Measurements from ENCODE around the gene MS4A12.
"Not testable (repeated sequence)": the region's sequence is repeated elsewhere in the genome, so short reads cannot be mapped to it uniquely, and the experiment has no call there.

MS4A12 gene, protein sequence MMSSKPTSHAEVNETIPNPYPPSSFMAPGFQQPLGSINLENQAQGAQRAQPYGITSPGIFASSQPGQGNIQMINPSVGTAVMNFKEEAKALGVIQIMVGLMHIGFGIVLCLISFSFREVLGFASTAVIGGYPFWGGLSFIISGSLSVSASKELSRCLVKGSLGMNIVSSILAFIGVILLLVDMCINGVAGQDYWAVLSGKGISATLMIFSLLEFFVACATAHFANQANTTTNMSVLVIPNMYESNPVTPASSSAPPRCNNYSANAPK

DNA sequence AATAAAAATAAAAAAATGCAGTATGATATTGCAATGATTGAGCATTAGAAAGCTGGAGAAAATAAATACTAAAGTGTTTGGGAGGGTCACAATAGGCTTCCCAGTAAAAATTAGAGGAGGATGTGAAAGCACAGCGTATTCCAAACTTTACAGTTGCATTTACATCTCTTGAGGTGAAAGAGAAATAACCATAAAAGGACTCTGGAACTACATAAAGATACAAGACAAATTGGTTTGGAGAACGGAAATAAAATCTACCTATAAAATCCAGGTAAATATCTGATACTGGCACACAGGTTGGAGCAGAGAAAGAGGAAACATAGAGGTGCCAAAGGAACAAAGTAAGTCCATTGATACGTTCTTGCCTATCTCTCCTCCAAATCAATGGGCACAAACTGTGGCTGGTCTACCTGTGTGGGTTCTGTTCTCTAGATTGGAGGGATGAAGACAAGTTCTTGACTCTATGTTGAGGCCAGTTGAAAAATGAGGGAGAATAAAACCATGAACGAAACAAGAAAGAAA, at the start of gene MS4A12:
Gene MS4A12, plus strand, starts transcription at position 291 of the 522 bp plus-strand sequence. CDS start 4,541 bp downstream, outside the sequence.
- H3K36me3 ChIP-seq (ENCODE audit: control insufficient read depth in 5 of 5, insufficient read depth in 5 of 5, low read length in 5 of 5): no peaks in the 10 kb centered on the region
- H3K4me3 ChIP-seq (ENCODE audit: low read depth in 1 of 5, low read length in 5 of 5): no peak within 1 kb of the TSS
- no peaks in the 10 kb centered on the region for H3K9me3 ChIP-seq (ENCODE audit: control insufficient read depth in 5 of 5, low read length in 5 of 5)
- no peak within 1 kb of the TSS for H3K9ac ChIP-seq (ENCODE audit: low read length in 5 of 5)
- H3K27ac ChIP-seq (ENCODE audit: low read depth, low read length): no peak within 1 kb of the TSS
- H3K4me1 ChIP-seq (ENCODE audit: control insufficient read depth in 5 of 5, insufficient read depth in 5 of 5, low read length in 5 of 5): no peaks in the 10 kb centered on the region
- H3K27me3 ChIP-seq (ENCODE audit: control insufficient read depth in 5 of 5, insufficient read depth in 4 of 5, low read length in 5 of 5): no peaks in the 10 kb centered on the region

DNA sequence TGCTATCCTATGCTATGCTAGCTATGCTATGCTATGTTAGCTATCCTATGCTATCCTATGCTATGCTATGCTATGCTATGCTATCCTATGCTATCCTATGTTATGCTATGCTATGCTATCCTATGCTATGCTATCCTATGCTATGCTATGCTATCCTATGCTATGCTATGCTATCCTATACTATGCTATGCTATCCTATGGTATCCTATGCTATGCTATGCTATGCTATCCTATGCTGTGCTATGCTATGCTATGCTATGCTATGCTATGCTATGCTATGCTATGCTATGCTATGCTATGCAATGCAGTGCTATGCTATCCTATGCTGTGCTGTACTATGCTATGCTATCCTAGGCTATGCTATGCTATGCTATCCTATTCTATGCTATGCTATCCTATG, 45.5 kb upstream of the MS4A12 start:
- Histone ChIP-seq H3K9ac (ENCODE audit: low read length in 5 of 5) (no peak overlapping the region), H3K27ac (ENCODE audit: low read depth, low read length) (no peak overlapping the region), H3K4me3 (ENCODE audit: low read depth in 1 of 5, low read length in 5 of 5) (peak overlapping the region in 1 of 5 donors; percentile 2), H3K4me1 (ENCODE audit: control insufficient read depth in 5 of 5, insufficient read depth in 5 of 5, low read length in 5 of 5) (peaks cover 0 to 5% (median 0%) of the 10 kb centered on the region in 5 donors), H3K36me3 (ENCODE audit: control insufficient read depth in 5 of 5, insufficient read depth in 5 of 5, low read length in 5 of 5) (no peaks in the 10 kb centered on the region), H3K27me3 (ENCODE audit: control insufficient read depth in 5 of 5, insufficient read depth in 4 of 5, low read length in 5 of 5) (no peaks in the 10 kb centered on the region), H3K9me3 (ENCODE audit: control insufficient read depth in 5 of 5, low read length in 5 of 5) (no peaks in the 10 kb centered on the region)

DNA sequence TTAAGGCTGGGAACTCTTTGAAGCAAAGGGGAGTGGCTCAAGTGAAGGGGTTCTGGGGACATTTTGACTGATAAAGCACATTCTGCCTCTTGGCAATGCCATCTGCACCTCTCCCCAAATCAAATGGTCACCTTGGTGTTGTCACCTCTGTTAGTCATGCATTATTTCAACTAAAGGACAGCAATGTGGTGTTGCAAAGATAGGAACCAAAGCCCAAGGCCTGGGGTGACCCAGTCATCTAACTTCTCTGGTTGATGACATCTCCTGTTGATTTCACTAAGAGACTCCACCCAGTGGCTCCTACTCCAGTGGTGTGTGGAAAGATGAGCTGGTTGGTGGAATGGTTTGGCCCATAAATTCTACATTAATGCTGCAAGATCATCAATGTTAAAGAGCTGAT, 44.7 kb upstream of the MS4A12 start:
- Histone ChIP-seq H3K4me3 (ENCODE audit: low read depth in 1 of 5, low read length in 5 of 5) (no peak overlapping the region), H3K9me3 (ENCODE audit: control insufficient read depth in 5 of 5, low read length in 5 of 5) (no peaks in the 10 kb centered on the region), H3K27ac (ENCODE audit: low read depth, low read length) (no peak overlapping the region), H3K27me3 (ENCODE audit: control insufficient read depth in 5 of 5, insufficient read depth in 4 of 5, low read length in 5 of 5) (no peaks in the 10 kb centered on the region), H3K4me1 (ENCODE audit: control insufficient read depth in 5 of 5, insufficient read depth in 5 of 5, low read length in 5 of 5) (peaks cover 0 to 5% (median 0%) of the 10 kb centered on the region in 5 donors), H3K36me3 (ENCODE audit: control insufficient read depth in 5 of 5, insufficient read depth in 5 of 5, low read length in 5 of 5) (no peaks in the 10 kb centered on the region), H3K9ac (ENCODE audit: low read length in 5 of 5) (no peak overlapping the region)

DNA sequence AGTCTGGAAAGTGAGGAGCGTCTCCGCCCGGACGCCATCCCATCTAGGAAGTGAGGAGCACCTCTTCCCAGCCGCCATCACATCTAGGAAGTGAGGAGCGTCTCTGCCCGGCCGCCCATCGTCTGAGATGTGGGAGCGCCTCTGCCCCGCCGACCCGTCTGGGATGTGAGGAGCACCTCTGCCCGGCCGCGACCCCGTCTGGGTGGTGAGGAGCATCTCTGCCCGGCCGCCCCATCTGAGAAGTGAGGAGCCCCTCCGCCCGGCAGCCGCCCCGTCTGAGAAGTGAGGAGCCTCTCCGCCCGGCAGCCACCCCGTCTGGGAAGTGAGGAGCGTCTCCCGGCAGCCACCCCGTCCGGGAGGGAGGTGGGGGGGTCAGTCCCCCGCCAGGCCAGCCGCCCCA, 41.4 kb upstream of the MS4A12 start:
- not testable (repeated sequence) for H3K9me3 ChIP-seq (ENCODE audit: control insufficient read depth in 5 of 5, low read length in 5 of 5); H3K27me3 ChIP-seq (ENCODE audit: control insufficient read depth in 5 of 5, insufficient read depth in 4 of 5, low read length in 5 of 5); H3K36me3 ChIP-seq (ENCODE audit: control insufficient read depth in 5 of 5, insufficient read depth in 5 of 5, low read length in 5 of 5); H3K4me3 ChIP-seq (ENCODE audit: low read depth in 1 of 5, low read length in 5 of 5); H3K27ac ChIP-seq (ENCODE audit: low read depth, low read length); H3K4me1 ChIP-seq (ENCODE audit: control insufficient read depth in 5 of 5, insufficient read depth in 5 of 5, low read length in 5 of 5); H3K9ac ChIP-seq (ENCODE audit: low read length in 5 of 5)

DNA sequence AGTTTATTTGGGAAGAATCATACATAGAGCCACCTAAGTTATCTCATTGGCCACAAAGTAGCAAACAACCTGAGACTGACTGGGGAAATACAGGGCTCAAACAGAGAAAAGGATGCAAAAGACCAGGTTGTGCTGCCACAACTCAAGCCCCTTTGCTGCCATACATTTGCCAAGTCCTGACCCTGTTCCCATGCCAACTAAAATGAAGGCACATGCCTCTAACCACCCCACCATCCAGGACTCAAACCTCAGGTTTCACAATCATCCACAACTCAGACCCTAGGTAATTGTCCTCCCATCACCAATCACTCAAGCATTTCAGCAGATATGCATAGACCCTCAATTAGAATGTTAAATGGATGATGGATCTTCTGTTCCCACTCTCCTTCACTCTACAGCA, 38.4 kb upstream of the MS4A12 start:
- Histone ChIP-seq H3K4me1 (ENCODE audit: control insufficient read depth in 5 of 5, insufficient read depth in 5 of 5, low read length in 5 of 5) (no peaks in the 10 kb centered on the region), H3K36me3 (ENCODE audit: control insufficient read depth in 5 of 5, insufficient read depth in 5 of 5, low read length in 5 of 5) (no peaks in the 10 kb centered on the region), H3K27ac (ENCODE audit: low read depth, low read length) (no peak overlapping the region), H3K27me3 (ENCODE audit: control insufficient read depth in 5 of 5, insufficient read depth in 4 of 5, low read length in 5 of 5) (peaks cover 0 to 3% (median 0%) of the 10 kb centered on the region in 5 donors), H3K9me3 (ENCODE audit: control insufficient read depth in 5 of 5, low read length in 5 of 5) (no peaks in the 10 kb centered on the region), H3K4me3 (ENCODE audit: low read depth in 1 of 5, low read length in 5 of 5) (no peak overlapping the region), H3K9ac (ENCODE audit: low read length in 5 of 5) (no peak overlapping the region)

DNA sequence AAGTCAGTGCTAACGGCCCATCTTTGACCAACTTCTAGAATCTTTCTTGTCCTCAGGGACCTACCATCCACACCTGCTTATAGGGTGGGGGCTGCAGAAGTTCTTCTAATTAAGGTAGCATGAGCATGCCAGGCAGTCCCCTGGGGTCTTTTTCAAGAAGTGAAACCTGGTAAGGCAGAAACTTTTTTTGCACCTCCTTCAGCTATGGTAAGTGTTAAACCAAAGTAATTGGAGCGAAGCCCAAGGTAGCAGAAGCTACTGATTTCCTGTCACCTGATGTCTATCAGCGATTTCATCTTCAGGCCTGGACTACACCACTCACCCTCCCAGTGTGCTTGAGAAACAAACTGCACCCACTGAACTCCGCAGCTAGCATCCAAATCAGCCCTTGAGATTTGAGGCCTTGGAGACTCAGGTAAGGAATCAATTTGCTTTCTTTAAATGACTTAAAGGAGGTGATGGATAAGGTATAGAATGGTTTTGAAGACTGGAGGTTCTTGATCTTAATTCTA, 37.0 kb upstream of the MS4A12 start, which contains the start of gene MS4A1:
Gene MS4A1, plus strand, starts transcription at position 317 of the 512 bp plus-strand sequence. CDS start 6,528 bp downstream, outside the sequence.
- no peaks in the 10 kb centered on the region for H3K36me3 ChIP-seq (ENCODE audit: control insufficient read depth in 5 of 5, insufficient read depth in 5 of 5, low read length in 5 of 5)
- no peak within 1 kb of the TSS for H3K27ac ChIP-seq (ENCODE audit: low read depth, low read length)
- peaks cover 0 to 3% (median 0%) of the 10 kb centered on the region in 5 donors for H3K27me3 ChIP-seq (ENCODE audit: control insufficient read depth in 5 of 5, insufficient read depth in 4 of 5, low read length in 5 of 5)
- H3K9ac ChIP-seq (ENCODE audit: low read length in 5 of 5): no peak within 1 kb of the TSS
- H3K4me3 ChIP-seq (ENCODE audit: low read depth in 1 of 5, low read length in 5 of 5): no peak within 1 kb of the TSS
- no peaks in the 10 kb centered on the region for H3K9me3 ChIP-seq (ENCODE audit: control insufficient read depth in 5 of 5, low read length in 5 of 5)
- H3K4me1 ChIP-seq (ENCODE audit: control insufficient read depth in 5 of 5, insufficient read depth in 5 of 5, low read length in 5 of 5): no peaks in the 10 kb centered on the region

DNA sequence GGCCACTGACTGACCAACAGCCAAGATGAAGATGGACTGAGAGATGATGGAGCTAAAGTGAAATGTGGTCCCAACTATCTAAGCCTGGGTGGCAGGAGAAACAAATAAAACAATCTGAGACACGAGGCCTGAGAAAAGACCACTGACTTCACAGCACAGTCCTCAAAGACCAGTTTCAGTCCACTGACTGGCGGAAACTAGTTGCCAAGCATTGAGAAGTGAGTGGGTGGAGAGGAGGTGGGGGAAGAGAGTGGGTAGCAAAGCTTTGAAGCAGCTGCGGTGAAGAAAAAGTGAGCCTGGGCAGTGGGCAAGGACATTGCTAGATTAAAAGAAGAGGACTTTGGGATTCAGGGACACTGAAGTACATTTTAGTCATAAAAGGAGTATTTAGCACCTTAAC, 35.0 kb upstream of the MS4A12 start:
- H3K4me3 ChIP-seq (ENCODE audit: low read depth in 1 of 5, low read length in 5 of 5): no peak overlapping the region
- no peaks in the 10 kb centered on the region for H3K4me1 ChIP-seq (ENCODE audit: control insufficient read depth in 5 of 5, insufficient read depth in 5 of 5, low read length in 5 of 5)
- no peaks in the 10 kb centered on the region for H3K36me3 ChIP-seq (ENCODE audit: control insufficient read depth in 5 of 5, insufficient read depth in 5 of 5, low read length in 5 of 5)
- H3K9ac ChIP-seq (ENCODE audit: low read length in 5 of 5): no peak overlapping the region
- peaks cover 0 to 3% (median 0%) of the 10 kb centered on the region in 5 donors for H3K27me3 ChIP-seq (ENCODE audit: control insufficient read depth in 5 of 5, insufficient read depth in 4 of 5, low read length in 5 of 5)
- no peak overlapping the region for H3K27ac ChIP-seq (ENCODE audit: low read depth, low read length)
- no peaks in the 10 kb centered on the region for H3K9me3 ChIP-seq (ENCODE audit: control insufficient read depth in 5 of 5, low read length in 5 of 5)

DNA sequence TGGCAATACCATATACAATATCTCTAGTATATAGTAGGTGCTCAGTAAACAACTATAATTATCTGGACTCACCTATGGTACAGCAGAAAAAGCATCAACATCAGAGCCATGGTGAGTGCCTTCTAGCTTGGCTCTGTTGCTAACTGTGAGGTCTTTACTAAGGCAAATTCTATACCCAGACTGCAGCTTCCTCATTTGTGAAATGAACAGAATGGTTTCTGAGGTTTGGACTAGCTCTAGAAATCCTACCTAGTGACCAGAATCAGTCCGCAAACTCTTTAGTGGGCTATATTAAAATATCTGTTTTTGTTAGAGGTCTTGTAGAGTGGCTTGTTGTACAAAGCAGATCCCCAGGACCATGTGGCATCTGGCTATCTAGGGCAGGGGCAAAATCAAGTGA, 33.2 kb upstream of the MS4A12 start:
- Histone ChIP-seq H3K9ac (ENCODE audit: low read length in 5 of 5) (no peak overlapping the region), H3K9me3 (ENCODE audit: control insufficient read depth in 5 of 5, low read length in 5 of 5) (no peaks in the 10 kb centered on the region), H3K4me1 (ENCODE audit: control insufficient read depth in 5 of 5, insufficient read depth in 5 of 5, low read length in 5 of 5) (no peaks in the 10 kb centered on the region), H3K27me3 (ENCODE audit: control insufficient read depth in 5 of 5, insufficient read depth in 4 of 5, low read length in 5 of 5) (peaks cover 0 to 3% (median 0%) of the 10 kb centered on the region in 5 donors), H3K27ac (ENCODE audit: low read depth, low read length) (no peak overlapping the region), H3K36me3 (ENCODE audit: control insufficient read depth in 5 of 5, insufficient read depth in 5 of 5, low read length in 5 of 5) (no peaks in the 10 kb centered on the region), H3K4me3 (ENCODE audit: low read depth in 1 of 5, low read length in 5 of 5) (no peak overlapping the region)

DNA sequence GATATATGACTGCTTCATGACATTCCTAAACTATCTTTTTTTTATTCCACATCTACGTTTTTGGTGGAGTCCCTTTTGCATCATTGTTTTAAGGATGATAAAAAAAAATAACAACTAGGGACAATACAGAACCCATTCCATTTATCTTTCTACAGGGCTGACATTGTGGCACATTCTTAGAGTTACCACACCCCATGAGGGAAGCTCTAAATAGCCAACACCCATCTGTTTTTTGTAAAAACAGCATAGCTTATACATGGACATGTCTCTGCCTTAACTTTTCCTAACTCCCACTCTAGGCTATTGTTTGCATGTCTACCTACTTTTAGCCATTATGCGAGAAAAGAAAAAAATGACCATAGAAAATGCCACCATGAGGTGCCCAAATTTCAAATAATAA, 23.7 kb upstream of the MS4A12 start:
- H3K27me3 ChIP-seq (ENCODE audit: control insufficient read depth in 5 of 5, insufficient read depth in 4 of 5, low read length in 5 of 5): no peaks in the 10 kb centered on the region
- H3K4me3 ChIP-seq (ENCODE audit: low read depth in 1 of 5, low read length in 5 of 5): no peak overlapping the region
- H3K4me1 ChIP-seq (ENCODE audit: control insufficient read depth in 5 of 5, insufficient read depth in 5 of 5, low read length in 5 of 5): peaks cover 0 to 5% (median 0%) of the 10 kb centered on the region in 5 donors
- H3K36me3 ChIP-seq (ENCODE audit: control insufficient read depth in 5 of 5, insufficient read depth in 5 of 5, low read length in 5 of 5): no peaks in the 10 kb centered on the region
- no peak overlapping the region for H3K27ac ChIP-seq (ENCODE audit: low read depth, low read length)
- no peaks in the 10 kb centered on the region for H3K9me3 ChIP-seq (ENCODE audit: control insufficient read depth in 5 of 5, low read length in 5 of 5)
- no peak overlapping the region for H3K9ac ChIP-seq (ENCODE audit: low read length in 5 of 5)

DNA sequence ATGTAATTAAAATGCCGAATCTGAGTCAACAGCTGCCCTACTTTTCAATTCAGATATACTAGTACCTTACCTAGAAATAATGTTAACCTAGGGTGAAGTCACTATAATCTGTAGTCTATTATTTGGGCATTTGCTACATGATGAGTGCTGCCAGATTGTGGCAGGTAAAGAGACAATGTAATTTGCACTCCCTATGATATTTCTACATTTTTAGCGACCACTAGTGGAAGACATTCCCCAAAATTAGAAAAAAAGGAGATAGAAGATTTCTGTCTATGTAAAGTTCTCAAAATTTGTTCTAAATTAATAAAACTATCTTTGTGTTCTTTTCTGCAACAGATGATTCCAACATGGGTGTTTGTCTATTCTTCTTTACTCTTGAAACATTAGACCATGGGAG, 22.9 kb upstream of the MS4A12 start:
- Histone ChIP-seq H3K27me3 (ENCODE audit: control insufficient read depth in 5 of 5, insufficient read depth in 4 of 5, low read length in 5 of 5) (no peaks in the 10 kb centered on the region), H3K27ac (ENCODE audit: low read depth, low read length) (no peak overlapping the region), H3K4me3 (ENCODE audit: low read depth in 1 of 5, low read length in 5 of 5) (no peak overlapping the region), H3K36me3 (ENCODE audit: control insufficient read depth in 5 of 5, insufficient read depth in 5 of 5, low read length in 5 of 5) (no peaks in the 10 kb centered on the region), H3K4me1 (ENCODE audit: control insufficient read depth in 5 of 5, insufficient read depth in 5 of 5, low read length in 5 of 5) (peaks cover 0 to 5% (median 0%) of the 10 kb centered on the region in 5 donors), H3K9me3 (ENCODE audit: control insufficient read depth in 5 of 5, low read length in 5 of 5) (no peaks in the 10 kb centered on the region), H3K9ac (ENCODE audit: low read length in 5 of 5) (no peak overlapping the region)

Measured in subcutaneous abdominal adipose tissue (tissue), 5 donors.